ENCODE data around the gene CYSTM1.

DNA sequence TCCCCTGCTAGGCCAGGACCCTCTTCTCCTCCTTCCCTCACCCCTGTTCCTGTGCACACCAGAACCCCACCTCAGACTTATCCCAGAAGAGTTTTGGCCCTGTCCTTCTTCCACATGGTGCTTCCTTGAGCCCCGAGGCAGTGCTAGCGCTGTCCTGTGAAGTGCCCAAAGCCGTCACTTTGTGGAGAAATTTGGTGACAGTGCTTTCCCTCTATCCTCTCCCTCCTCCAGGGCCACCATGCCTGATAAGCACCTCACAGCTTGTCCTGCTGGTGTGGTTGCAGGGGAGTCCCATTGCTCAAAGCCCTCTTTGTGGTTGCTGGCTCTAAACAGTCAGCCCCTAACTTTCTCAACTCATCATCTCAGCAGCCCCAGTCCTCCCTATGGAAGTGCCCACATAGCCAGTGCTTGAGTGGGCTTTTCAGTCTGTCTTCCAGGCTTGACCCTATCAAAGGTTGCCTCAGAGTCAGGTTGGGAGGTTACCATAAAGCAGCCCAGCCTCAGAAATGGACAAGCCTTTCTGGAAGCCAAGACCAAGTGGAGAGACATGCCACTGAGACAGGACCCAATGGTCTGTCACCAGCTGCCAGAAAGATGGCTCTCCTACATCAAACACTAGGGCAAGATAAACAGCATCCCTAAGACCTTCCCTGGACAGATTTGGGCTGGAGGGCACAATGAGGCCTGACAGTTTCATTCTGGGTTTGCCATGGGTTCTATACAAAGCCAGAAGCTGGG is 31.3 kb upstream of the CYSTM1 start:
- TF ChIP-seq, protein P1, sequence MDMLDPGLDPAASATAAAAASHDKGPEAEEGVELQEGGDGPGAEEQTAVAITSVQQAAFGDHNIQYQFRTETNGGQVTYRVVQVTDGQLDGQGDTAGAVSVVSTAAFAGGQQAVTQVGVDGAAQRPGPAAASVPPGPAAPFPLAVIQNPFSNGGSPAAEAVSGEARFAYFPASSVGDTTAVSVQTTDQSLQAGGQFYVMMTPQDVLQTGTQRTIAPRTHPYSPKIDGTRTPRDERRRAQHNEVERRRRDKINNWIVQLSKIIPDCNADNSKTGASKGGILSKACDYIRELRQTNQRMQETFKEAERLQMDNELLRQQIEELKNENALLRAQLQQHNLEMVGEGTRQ (IDR thresholded peaks at IDR 0.05), result no peak
- no peak for TF ChIP-seq POLR2AphosphoS2 (conservative IDR thresholded peaks at IDR 0.05; ENCODE audit: low read length)

All from A549 (cell line).